H1 (cell line): ENCODE data around the gene ARF3. TPM values are rescaled to one million over a fixed set of nuclear protein-coding genes. Genes with fewer than 3 reads are reported as not detected.

Experiments used
- BACH1 ChIP-seq: IDR thresholded peaks from 2 replicates; pipeline ENCODE4 v1.6.1; 2012; ENCODE audit warnings: low read length, improper control_type of control experiment
- CHD1 ChIP-seq: IDR thresholded peaks from 2 replicates; pipeline ENCODE4 v1.6.1; 2012; ENCODE audit warnings: low read depth, low read length, improper control_type of control experiment
- GABPA ChIP-seq: IDR thresholded peaks from 2 replicates; pipeline ENCODE4 v1.6.1; 2011; ENCODE audit warnings: mild to moderate bottlenecking, low read length, moderate library complexity, borderline replicate concordance; ENCODE audit not compliant: insufficient read depth
- PHF8 ChIP-seq: fragments of 200-600 bp; sonication (generic); conservative IDR thresholded peaks from 2 replicates; pipeline ENCODE4 v1.7.1; 2012; ENCODE audit warnings: low read depth, mild to moderate bottlenecking, inconsistent platforms, low read length, moderate library complexity
- POLR2AphosphoS5 ChIP-seq: IDR thresholded peaks from 2 replicates; pipeline ENCODE4 v1.6.1; 2011; ENCODE audit warnings: low read depth, low read length
- RAD21 ChIP-seq, 2 experiments: IDR thresholded peaks in 1 of 2; conservative IDR thresholded peaks in 1 of 2; 2 replicates each; pipeline ENCODE4 v1.6.1; 2011; ENCODE audit warnings: low read depth in 2 of 2, low read length in 2 of 2, improper control_type of control experiment in 1 of 2, inconsistent platforms in 1 of 2, mild to moderate bottlenecking in 1 of 2, moderate library complexity in 1 of 2
- SIN3A ChIP-seq, 2 experiments: IDR thresholded peaks in 1 of 2; conservative IDR thresholded peaks in 1 of 2; 2 replicates each; pipeline ENCODE4 v1.6.1; 2011 to 2012; ENCODE audit warnings: low read length in 2 of 2, improper control_type of control experiment in 1 of 2, low read depth in 1 of 2, mild to moderate bottlenecking in 1 of 2
- SP4 ChIP-seq: IDR thresholded peaks from 2 replicates; pipeline ENCODE4 v1.6.1; 2012; ENCODE audit warnings: low read length, inconsistent platforms
- polyA plus RNA-seq, 7 experiments: library from polyadenylated mRNA; depleted of rRNA in 3 of 7; stranded (reverse) in 5 of 7; unstranded in 2 of 7; fragments of >200 nt in 5 of 7; fragments of 200-250 nt in 2 of 7; gene quantifications; 1 replicate in 5 of 7; 2 replicates in 1 of 7; 4 replicates in 1 of 7; pipeline versions ENCODE4 v1.2.1 to v1.2.3, GENCODE V29; 2011 to 2013; ENCODE audit warnings: missing spikeins in 2 of 7, mixed read lengths in 2 of 7
- total RNA-seq: library from RNA; stranded (reverse); fragmentation: NEBNext Ultra II Directional; extraction: Animal tissue kit (Norgen Biotek cat#: 25700); gene quantifications from 2 replicates; pipeline ENCODE4 v1.2.1, GENCODE V29; 2021
- TF ChIP-seq, protein P1 (sequence below), 3 experiments: IDR thresholded peaks; 1 replicate in 2 of 3; 2 replicates in 1 of 3; pipeline versions ENCODE4 v1.5.1 to v1.6.1; 2011; ENCODE audit warnings: low read length in 3 of 3, mild to moderate bottlenecking in 3 of 3, inconsistent platforms in 2 of 3, low read depth in 1 of 3, moderate library complexity in 1 of 3; ENCODE audit not compliant: insufficient read depth in 1 of 3; ENCODE audit errors: control extremely low read depth in 1 of 3

The ARF3 gene
- total and polyA plus RNA-seq, 2 of the 8 experiments (the other 6 are each of a cell fraction or from before 2014, with no cell fraction given): 231 to 250 TPM

GRCh38 chr12:48936379-48936979 is 20.8 kb downstream of the ARF3 start (continued):
- TF ChIP-seq, protein P1, sequence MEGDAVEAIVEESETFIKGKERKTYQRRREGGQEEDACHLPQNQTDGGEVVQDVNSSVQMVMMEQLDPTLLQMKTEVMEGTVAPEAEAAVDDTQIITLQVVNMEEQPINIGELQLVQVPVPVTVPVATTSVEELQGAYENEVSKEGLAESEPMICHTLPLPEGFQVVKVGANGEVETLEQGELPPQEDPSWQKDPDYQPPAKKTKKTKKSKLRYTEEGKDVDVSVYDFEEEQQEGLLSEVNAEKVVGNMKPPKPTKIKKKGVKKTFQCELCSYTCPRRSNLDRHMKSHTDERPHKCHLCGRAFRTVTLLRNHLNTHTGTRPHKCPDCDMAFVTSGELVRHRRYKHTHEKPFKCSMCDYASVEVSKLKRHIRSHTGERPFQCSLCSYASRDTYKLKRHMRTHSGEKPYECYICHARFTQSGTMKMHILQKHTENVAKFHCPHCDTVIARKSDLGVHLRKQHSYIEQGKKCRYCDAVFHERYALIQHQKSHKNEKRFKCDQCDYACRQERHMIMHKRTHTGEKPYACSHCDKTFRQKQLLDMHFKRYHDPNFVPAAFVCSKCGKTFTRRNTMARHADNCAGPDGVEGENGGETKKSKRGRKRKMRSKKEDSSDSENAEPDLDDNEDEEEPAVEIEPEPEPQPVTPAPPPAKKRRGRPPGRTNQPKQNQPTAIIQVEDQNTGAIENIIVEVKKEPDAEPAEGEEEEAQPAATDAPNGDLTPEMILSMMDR (IDR thresholded peaks at IDR 0.05; ENCODE audit: control extremely low read depth in 1 of 3, insufficient read depth in 1 of 3, low read depth in 1 of 3, low read length in 3 of 3): peak; percentile 84 to 97 (median 93)
- TF ChIP-seq SIN3A (conservative IDR thresholded peaks at IDR 0.05 in 1 of 2, IDR thresholded peaks at IDR 0.05 in 1 of 2; ENCODE audit: low read depth in 1 of 2, low read length in 2 of 2) (no peak), GABPA (no peak), BACH1 (no peak), RAD21 (IDR thresholded peaks at IDR 0.05 in 1 of 2, conservative IDR thresholded peaks at IDR 0.05 in 1 of 2; ENCODE audit: low read depth in 2 of 2, low read length in 2 of 2) (peak; percentile 67 to 72), PHF8 (no peak), POLR2AphosphoS5 (no peak), SP4 (no peak; the same call in 1 of the 2 replicates), CHD1 (no peak)
